ENCODE results near the gene TBL3.

TBL3 gene

GRCh38 chr16:2016407-2016922 is 44.6 kb downstream of the TBL3 start:
- DNase-seq (ENCODE audit: low spot score) = no peak

GRCh38 chr16:2019518-2019920 is 47.7 kb downstream of the TBL3 start, which contains the start of gene NPW:
NPW (plus strand) TSS chr16:2019785.
- DNase-seq (ENCODE audit: low spot score) = no peak

GRCh38 chr16:2019921-2020831 is 48.3 kb downstream of the TBL3 start:
- DNase-seq (ENCODE audit: low spot score) = no peak

GRCh38 chr16:2022723-2023091 is 50.9 kb downstream of the TBL3 start:
- DNase-seq (ENCODE audit: low spot score) = no peak

- DNase-seq (ENCODE audit: low spot score) = peak; percentile 88
Measured at GRCh38 chr16:2023092-2024031, 51.5 kb downstream of the TBL3 start.

- DNase-seq (ENCODE audit: low spot score) = no peak
Measured at GRCh38 chr16:2024032-2024420, 52.2 kb downstream of the TBL3 start.

GRCh38 chr16:2025251-2025650 is 53.4 kb downstream of the TBL3 start:
- no peak for DNase-seq (ENCODE audit: low spot score)

GRCh38 chr16:2025878-2026460 is 54.1 kb downstream of the TBL3 start:
- DNase-seq (ENCODE audit: low spot score) = no peak

- DNase-seq (ENCODE audit: low spot score) = no peak
Measured at GRCh38 chr16:2026461-2027023, 54.7 kb downstream of the TBL3 start, which contains the start of gene NHERF2. NHERF2 (plus strand) TSS chr16:2026902; CDS start chr16:2027006, 104 bp downstream.

GRCh38 chr16:2027024-2028010 is 55.5 kb downstream of the TBL3 start:
- DNase-seq (ENCODE audit: low spot score) = no peak

- no peak for DNase-seq (ENCODE audit: low spot score)
Measured at GRCh38 chr16:2028146-2028545, 56.3 kb downstream of the TBL3 start.

GRCh38 chr16:2028620-2029220 is 56.9 kb downstream of the TBL3 start:
- no peak for DNase-seq (ENCODE audit: low spot score)

GRCh38 chr16:2029350-2029749 is 57.5 kb downstream of the TBL3 start:
- no peak for DNase-seq (ENCODE audit: low spot score)

GRCh38 chr16:2030036-2030435 is 58.2 kb downstream of the TBL3 start:
- no peak for DNase-seq (ENCODE audit: low spot score)

- DNase-seq (ENCODE audit: low spot score) = no peak
Measured at GRCh38 chr16:2031081-2031577, 59.3 kb downstream of the TBL3 start.
